Measurements from ENCODE around the gene ESRRA. TPM values are rescaled to one million over a fixed set of nuclear protein-coding genes. Genes with fewer than 3 reads are reported as not detected.

Gene ESRRA
- total RNA-seq, 2 donors from 2014 or later, result 33.6 to 48.1 TPM

DNA sequence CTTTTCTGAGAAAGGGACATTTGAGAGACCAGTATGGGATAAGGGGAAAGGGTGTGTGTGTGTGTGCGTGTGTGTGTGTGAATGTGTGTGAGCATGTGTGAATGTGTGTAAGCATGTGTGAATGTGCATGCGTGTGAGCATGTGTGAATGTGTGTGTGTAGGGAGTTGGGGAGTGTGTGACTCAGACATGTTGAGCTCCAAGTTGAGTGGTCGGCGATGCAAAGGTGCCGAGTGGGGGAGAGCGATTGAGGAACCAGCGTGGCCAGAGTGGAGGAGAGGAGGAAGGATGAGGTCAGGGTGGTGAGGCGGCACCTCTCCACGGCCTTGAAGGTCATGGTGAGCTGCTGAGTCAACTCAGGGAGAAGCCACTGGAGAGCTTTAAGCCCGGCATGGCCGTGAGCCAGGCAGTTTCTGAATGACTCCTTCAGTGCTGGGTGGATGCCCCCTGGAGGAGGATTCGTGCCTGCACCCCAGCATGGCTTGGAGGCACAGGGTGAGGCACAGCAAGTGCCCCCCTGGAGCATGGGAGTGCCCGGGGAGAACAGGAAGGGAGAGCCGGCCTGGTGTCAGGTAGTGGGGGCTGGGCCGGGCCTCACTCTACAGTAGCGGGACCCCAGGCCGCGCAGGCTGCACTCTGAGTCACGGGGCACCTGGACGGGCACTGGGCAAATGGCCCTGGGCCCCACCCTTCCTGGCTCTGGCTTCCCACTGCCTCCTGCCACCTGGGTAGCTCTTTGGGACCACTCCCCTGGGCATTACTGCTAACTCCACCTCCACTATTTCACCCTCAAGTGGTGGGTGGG, 26.4 kb downstream of the ESRRA start:
- ATAC-seq, result peak; percentile 84 to 90
- peak; percentile 78 to 89 for DNase-seq (ENCODE audit: low spot score in 2 of 2)
- Mint-ChIP-seq H3K9me3 (no peaks in the 10 kb centered on the region), H3K36me3 (no peaks in the 10 kb centered on the region), H3K27ac (peak overlapping the region; percentile 12)

DNA sequence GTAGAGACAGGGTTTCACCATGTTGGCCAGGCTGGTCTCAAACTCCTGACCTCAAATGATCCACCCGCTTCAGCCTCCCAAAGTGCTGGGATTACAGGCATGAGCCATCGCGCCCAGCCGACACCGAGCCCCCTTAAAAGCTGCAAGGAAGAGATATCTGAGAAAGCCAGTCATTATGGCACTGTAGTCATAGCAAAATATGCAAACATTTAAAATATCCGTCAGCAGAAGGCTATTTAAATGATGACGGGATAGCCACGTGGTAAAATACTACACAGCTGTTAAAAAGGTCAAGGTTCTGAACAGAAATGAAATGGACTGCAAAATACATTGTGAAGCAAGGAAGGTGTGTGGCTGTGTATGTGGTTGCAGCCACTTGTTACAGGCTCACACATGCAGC, 28.2 kb downstream of the ESRRA start:
- no peak for ATAC-seq
- Mint-ChIP-seq H3K36me3 (no peaks in the 10 kb centered on the region), H3K9me3 (no peaks in the 10 kb centered on the region), H3K27ac (no peak overlapping the region)
- DNase-seq (ENCODE audit: low spot score in 2 of 2), result no peak

DNA sequence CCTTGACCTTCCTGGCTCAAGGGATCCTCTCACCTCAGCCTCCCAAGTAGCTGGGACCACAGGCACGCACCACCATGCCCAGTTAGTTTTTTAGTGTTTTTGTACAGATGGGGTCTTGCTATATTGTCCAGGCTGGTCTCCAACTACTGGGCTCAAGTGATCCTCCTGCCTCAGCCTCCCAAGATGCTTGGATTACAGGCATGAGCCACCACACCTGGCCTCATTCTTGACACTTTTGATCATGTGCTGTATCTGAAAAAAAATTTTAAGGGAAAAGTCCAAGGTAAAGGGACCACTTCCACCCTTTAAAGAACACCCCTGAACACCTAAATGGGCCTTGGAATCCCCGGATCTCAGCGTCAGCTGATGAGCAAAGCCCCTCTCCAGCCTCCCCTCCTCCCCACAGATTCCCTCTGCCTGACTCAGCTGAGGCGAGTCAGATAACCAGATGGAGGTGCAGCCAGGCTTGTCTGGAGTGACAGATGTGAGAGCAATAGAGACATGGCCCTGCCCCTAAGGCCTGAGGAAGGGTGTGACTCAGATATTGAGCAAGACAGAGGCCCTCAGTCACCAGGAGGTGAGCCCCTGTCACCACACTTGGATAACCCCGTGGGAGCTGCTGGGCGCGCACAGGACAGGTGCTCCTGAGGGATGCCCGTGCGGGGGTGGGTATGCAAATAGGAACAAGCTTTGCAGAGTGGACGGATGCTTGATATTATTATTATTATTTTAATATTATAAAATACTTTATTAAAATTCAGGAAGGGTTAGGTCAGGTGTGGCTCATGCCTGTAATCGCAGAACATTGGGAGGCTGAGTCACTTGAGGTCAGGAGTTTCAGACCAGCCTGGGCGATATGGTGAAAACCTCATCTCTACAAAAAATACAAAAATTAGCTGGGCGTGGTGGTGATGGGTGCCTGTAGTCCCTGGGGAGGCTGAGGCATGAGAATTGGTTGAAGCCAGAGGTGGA, 29.7 kb downstream of the ESRRA start:
- ATAC-seq (peak; percentile 70 to 81), DNase-seq (ENCODE audit: low spot score in 2 of 2) (peak; percentile 55 to 79)
- Mint-ChIP-seq H3K36me3 (peaks cover 0 to 10% of the 10 kb centered on the region in 2 donors), H3K9me3 (no peaks in the 10 kb centered on the region), H3K27ac (peak overlapping the region; percentile 11 to 79)

DNA sequence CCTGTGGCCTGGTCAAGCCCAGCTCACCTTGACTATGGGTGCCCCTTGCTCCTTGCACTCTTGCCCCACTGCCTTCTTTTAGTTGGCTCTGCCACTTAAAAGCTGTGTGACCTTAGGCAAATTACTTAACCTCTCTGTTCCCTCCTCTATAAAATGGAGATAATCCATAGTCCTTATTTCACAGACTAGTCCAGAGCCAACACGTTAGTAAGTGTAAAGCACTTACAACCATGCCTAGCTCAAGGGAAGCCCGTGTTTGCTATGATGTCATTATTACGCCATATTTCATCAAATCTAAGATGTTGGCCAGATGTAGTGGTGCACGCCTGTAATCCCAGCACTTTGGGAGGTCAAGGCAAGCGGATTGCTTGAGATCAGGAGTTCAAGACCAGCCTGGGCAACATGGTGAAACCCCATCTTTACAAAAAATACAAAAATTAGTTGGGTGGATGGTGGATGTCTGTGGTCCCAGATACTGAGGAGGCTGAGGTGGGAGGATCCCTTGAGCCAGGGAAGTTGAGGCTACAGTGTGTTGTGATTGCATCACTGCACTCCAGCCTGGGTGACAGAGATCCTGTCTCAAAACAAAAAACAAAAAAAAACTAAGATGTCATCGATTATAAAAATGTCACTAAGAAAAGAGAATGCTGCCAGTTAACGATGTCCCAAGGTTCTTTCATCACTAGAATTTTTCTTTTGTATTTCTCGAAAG, 32.4 kb downstream of the ESRRA start:
- no peak for ATAC-seq
- peaks cover 5 to 10% of the 10 kb centered on the region in 2 donors for H3K36me3 Mint-ChIP-seq
- H3K27ac Mint-ChIP-seq, result peak overlapping the region in 1 of 2 donors; percentile 47
- DNase-seq (ENCODE audit: low spot score in 2 of 2), result no peak
- no peaks in the 10 kb centered on the region for H3K9me3 Mint-ChIP-seq

DNA sequence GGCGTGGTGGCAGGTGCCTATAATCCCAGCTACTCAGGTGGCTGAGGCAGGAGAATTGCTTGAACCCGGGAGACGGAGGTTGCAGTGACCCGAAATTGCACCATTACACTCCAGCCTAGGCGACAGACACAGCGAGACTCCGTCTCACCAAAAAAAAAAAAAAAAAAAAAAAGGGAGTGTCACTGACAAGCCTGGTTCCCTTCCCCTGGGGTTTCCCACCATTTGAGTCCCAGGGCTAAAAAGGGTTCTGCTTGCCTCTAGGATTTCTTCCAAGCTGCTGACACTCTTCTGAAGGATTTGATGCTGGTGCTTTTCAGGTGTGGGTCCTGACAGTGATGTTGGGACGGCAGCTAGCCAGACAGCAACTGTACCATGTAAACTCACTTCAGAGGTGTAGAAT, 33.4 kb downstream of the ESRRA start:
- H3K9me3 Mint-ChIP-seq, result no peaks in the 10 kb centered on the region
- H3K36me3 Mint-ChIP-seq, result peaks cover 5 to 10% of the 10 kb centered on the region in 2 donors
- H3K27ac Mint-ChIP-seq, result peak overlapping the region in 1 of 2 donors; percentile 83
- no peak for ATAC-seq
- DNase-seq (ENCODE audit: low spot score in 2 of 2), result no peak

DNA sequence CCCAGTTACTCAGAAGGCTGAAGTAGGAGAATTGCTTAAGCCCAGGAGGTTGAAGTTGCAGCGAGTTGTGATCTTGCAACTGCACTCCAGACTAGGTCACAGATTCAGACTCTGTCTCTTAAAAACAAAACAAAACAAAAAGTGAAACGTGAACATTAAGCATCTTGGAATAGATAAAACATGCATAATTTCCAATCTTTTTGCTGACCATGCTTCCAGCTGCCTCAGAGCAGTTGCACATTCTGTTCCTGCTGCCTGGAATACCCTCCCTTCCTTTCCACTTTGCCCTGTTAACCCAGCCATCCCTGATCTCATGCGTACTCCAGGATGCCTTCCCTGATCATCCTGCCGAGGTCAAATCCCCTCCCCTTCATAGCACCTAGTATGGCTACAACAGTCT, 34.0 kb downstream of the ESRRA start:
- H3K36me3 Mint-ChIP-seq, result peaks cover 5 to 10% of the 10 kb centered on the region in 2 donors
- no peaks in the 10 kb centered on the region for H3K9me3 Mint-ChIP-seq
- H3K27ac Mint-ChIP-seq, result peak overlapping the region; percentile 83 to 95
- ATAC-seq, result no peak
- no peak for DNase-seq (ENCODE audit: low spot score in 2 of 2)

DNA sequence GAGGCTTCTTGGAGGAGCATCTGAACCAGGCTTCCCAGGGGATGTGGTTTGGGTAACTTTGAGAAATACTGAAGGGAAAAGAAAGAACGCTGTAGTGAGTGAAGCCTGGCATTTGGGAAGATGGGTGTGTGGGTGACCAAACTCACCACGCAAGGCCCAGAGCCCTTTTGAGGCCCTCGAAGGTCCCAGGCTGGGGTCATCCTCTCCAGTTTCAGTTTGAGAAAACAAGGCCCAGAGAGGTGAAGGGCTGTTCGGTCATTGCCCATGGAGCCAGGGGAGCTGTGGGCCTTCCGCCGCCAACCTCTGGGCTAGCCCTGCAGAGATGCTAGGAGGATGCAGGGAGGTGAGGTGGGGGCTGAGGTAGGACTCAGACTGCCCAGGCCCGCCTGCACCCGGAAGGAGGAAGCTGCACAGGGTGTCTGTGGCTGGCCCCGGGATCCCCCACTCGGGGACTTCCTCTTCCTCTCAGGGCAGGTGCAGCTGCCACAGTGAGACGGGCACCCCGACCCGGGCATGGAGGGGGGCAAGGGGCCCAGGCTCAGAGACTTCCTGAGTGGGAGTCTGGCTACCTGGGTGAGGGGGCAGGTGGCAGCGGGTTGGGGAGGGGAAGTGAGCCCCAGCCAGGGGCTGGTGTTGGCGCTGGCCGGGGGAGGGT, 34.6 kb downstream of the ESRRA start, which contains the start of gene CCDC88B:
CCDC88B (plus strand) TSS at position 451 of the 655 bp plus-strand sequence; CDS start at position 514, 63 bp downstream.
- H3K27ac Mint-ChIP-seq, result peak within 1 kb of the TSS; percentile 83 to 95
- H3K36me3 Mint-ChIP-seq, result peaks cover 5 to 10% of the 10 kb centered on the region in 2 donors
- peak; percentile 80 to 85 for DNase-seq (ENCODE audit: low spot score in 2 of 2)
- ATAC-seq, result peak; percentile 76 to 85
- H3K9me3 Mint-ChIP-seq, result no peaks in the 10 kb centered on the region

DNA sequence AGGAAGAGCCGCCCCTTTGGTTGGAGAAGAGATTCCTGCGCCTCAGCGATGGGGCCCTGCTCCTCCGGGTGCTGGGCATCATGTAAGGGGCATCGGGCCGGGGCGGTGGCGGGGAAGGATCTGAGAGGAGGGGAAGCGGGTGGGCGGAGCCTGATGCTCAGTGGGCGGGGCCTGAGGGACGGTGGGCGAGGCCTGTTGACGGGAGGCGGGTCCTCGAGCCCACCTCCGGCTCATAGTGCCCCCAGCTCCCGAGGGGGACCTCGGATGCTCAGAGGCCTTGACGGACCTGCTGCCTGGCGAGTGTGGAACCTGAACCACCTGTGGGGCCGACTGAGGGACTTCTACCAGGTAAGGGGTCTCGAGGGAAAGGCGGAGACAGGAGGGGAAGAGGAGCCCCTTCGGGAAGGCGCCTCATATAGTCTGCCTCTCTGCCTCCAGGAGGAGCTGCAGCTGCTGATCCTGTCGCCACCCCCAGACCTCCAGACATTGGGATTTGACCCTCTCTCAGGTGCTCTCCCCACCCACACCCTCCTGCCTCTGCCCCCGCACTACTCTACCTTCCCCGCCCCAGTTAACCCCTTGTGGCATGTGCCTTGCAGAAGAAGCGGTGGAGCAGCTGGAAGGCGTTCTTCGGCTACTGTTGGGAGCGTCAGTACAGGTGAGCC, 35.5 kb downstream of the ESRRA start:
- H3K36me3 Mint-ChIP-seq, result peaks cover 5 to 10% of the 10 kb centered on the region in 2 donors
- peak overlapping the region; percentile 83 to 95 for H3K27ac Mint-ChIP-seq
- ATAC-seq (peak; percentile 28 to 61), DNase-seq (ENCODE audit: low spot score in 2 of 2) (peak in 1 of 2 donors; percentile 85)
- no peaks in the 10 kb centered on the region for H3K9me3 Mint-ChIP-seq

DNA sequence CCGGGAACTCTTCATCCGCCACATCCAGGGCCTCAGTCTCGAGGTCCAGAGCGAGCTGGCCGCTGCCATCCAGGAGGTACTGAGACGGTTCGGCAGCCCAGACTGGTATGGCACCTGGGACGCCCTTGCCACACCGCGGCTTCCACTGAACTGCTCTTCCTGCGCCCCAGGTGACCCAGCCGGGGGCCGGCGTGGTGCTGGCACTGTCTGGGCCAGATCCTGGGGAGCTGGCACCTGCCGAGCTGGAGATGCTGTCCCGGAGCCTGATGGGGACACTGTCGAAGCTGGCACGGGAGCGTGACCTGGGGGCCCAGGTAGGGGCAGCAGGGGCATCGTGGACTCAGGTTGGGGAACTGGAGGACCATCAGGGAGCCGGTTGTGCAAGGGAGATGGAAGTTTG, 36.1 kb downstream of the ESRRA start:
- peak overlapping the region in 1 of 2 donors; percentile 83 for H3K27ac Mint-ChIP-seq
- ATAC-seq, result no peak
- peaks cover 5 to 10% of the 10 kb centered on the region in 2 donors for H3K36me3 Mint-ChIP-seq
- DNase-seq (ENCODE audit: low spot score in 2 of 2), result no peak
- no peaks in the 10 kb centered on the region for H3K9me3 Mint-ChIP-seq

DNA sequence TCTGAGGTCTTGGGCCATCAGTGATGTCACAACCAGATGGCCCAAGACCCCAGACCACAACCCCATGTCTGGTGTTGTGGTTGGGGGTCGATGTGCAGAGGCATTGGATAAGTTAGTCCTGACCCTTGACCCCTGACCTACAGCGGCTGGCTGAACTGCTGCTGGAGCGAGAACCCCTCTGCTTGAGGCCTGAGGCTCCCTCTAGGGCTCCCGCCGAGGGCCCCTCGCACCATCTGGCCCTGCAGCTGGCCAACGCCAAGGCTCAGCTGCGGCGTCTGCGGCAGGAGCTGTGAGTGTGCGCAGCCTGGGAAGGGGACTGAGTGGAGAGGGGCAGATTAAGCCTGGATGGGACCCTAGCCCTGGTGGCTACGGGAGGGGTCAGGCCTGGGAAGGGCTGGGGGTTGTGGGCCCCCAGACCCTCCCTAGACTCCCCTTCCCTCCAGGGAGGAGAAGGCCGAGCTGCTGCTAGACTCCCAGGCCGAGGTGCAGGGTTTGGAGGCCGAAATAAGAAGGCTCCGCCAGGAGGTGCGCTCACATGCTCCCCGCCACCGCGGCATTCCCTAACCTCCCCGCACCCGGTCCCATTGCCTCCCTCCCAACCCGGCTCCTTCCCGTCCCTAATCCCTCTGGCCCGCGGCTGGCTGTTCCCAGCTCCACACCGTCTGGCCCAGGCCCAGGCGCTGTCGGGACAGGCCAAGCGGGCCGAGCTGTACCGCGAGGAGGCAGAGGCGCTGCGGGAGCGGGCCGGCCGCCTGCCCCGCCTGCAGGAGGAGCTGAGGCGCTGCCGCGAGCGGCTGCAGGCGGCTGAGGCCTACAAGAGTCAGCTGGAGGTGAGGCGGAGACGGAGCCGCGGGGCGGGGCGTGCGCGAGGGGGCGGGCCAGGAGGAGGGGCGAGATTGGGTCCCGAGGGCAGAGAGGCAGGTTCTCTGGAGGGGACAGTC, 36.8 kb downstream of the ESRRA start:
- Mint-ChIP-seq H3K36me3 (peaks cover 5 to 10% of the 10 kb centered on the region in 2 donors), H3K9me3 (no peaks in the 10 kb centered on the region), H3K27ac (peak overlapping the region in 1 of 2 donors; percentile 83)
- DNase-seq (ENCODE audit: low spot score in 2 of 2) (peak in 1 of 2 donors; percentile 94), ATAC-seq (peak; percentile 28 to 85)

DNA sequence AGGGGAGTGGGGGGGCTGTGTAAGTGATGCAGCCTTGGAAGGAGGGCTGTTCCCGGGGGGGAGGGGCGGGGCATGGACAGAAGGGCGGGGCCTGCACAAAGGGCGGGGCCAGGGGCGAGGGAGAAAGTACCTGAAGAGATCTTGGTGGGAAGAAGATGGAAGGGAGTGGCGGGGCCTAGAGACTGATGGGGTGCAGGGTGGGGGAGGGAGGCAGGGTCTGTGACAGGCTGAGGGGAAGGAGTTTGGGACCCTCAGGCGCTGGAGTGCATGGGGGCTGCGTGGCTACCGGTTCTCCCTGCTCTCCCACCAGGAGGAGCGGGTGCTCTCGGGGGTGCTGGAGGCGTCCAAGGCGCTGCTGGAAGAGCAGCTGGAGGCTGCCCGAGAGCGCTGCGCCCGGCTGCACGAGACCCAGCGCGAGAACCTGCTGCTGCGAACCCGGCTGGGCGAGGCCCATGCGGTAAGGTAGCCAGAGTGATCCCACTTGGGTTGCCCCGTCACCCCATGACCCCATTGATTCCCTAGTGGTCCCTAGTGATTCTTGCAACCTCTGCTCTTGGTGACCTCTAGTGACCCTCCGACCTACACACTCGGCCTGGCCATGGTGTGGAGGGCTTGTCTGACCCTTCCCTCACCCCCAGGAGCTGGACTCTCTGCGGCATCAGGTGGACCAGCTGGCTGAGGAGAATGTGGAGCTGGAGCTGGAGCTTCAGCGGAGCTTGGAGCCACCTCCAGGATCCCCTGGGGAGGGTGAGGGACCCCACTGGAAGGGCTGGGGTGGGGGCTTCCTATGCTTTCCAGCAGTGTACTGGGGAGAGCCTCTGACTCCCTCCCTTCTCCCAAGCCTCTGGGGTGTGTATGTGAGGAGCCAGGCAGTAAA, 37.8 kb downstream of the ESRRA start:
- ATAC-seq, result no peak
- no peak for DNase-seq (ENCODE audit: low spot score in 2 of 2)
- no peaks in the 10 kb centered on the region for H3K9me3 Mint-ChIP-seq
- peaks cover 5 to 10% of the 10 kb centered on the region in 2 donors for H3K36me3 Mint-ChIP-seq
- H3K27ac Mint-ChIP-seq, result no peak overlapping the region

DNA sequence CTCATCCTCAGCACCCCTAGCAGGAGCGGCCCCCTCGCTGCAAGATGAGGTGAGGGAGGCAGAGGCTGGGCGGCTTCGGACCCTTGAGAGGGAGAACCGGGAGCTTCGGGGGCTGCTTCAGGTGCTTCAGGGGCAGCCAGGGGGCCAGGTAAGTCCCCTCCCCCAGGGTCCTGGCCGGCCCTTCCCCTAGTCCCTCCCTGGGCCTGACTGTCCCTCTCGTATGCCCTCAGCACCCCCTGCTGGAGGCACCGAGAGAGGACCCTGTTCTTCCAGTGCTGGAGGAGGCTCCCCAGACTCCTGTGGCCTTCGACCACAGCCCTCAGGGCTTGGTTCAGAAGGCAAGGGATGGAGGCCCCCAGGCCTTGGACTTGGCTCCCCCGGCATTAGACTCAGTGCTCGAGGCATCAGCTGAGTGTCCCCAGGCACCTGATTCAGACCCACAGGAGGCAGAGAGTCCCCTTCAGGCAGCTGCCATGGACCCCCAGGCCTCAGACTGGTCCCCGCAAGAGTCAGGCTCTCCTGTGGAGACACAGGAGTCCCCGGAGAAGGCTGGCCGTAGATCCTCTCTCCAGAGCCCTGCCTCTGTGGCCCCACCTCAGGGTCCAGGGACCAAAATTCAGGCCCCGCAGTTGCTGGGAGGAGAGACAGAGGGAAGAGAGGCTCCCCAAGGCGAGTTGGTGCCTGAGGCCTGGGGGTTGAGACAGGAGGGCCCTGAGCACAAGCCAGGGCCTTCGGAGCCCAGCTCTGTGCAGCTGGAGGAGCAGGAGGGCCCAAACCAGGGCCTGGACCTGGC, 38.6 kb downstream of the ESRRA start:
- ATAC-seq, result no peak
- no peaks in the 10 kb centered on the region for H3K9me3 Mint-ChIP-seq

DNA sequence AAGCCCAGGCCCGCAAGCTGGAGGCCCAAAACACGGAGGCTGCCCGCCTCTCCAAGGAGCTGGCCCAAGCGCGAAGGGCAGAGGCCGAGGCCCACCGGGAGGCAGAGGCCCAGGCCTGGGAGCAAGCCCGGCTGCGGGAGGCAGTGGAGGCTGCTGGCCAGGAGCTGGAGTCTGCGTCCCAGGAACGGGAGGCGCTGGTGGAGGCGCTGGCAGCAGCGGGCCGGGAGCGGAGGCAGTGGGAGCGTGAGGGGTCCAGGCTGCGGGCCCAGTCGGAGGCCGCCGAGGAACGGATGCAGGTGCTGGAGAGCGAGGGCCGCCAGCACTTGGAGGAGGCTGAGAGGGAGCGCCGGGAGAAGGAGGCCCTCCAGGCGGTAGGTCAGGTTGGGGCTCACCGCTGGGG, 39.5 kb downstream of the ESRRA start:
- Mint-ChIP-seq H3K36me3 (peaks cover 1 to 5% of the 10 kb centered on the region in 2 donors), H3K9me3 (no peaks in the 10 kb centered on the region), H3K27ac (peak overlapping the region in 1 of 2 donors; percentile 77)
- DNase-seq (ENCODE audit: low spot score in 2 of 2) (no peak), ATAC-seq (no peak)

More for the DNA sequence above, 38.6 kb downstream of the ESRRA start:
- Mint-ChIP-seq H3K27ac (peak overlapping the region in 1 of 2 donors; percentile 77), H3K36me3 (peaks cover 5 to 9% of the 10 kb centered on the region in 2 donors)
- DNase-seq (ENCODE audit: low spot score in 2 of 2), result no peak

Data from activated naive CD4-positive, alpha-beta T cell treated with anti-CD3 and anti-CD28 coated beads, Interleukin-2, amount 50 U/mL, for 72 hours (primary cell).